GM20000 (cell line): ENCODE results near the gene MED12L.

ENCODE experiments used
- DNase-seq: peaks from one replicate; pipeline ENCODE4 v3.0.0; 2012; ENCODE audit warnings: low spot score
- TF ChIP-seq, protein P1 (sequence below): IDR thresholded peaks from 2 replicates; pipeline ENCODE4 v1.5.1; 2012; ENCODE audit warnings: mild to moderate bottlenecking, control low read depth; ENCODE audit errors: extremely low read depth, missing control alignments

Gene MED12L

DNA sequence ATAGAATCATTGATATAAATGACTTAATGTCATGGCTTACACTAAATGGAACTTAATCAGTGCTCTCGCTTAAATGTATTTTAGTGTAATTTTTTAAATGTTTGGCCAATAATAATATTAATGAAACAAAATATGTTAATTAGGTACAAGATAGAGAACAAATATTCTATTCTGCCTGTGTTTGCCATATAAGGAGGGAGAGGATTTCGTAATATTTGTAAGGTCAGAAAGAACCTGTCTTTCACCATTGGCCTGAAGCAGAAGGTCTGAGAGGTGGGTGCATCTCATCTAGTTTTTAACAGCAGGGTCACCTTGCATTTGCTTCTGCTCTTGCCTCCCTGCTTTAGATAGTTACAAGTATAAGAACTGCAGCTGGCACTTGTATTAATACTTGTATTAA lies 228.7 kb downstream of the MED12L start:
- no peak for DNase-seq
- TF ChIP-seq, protein P1, sequence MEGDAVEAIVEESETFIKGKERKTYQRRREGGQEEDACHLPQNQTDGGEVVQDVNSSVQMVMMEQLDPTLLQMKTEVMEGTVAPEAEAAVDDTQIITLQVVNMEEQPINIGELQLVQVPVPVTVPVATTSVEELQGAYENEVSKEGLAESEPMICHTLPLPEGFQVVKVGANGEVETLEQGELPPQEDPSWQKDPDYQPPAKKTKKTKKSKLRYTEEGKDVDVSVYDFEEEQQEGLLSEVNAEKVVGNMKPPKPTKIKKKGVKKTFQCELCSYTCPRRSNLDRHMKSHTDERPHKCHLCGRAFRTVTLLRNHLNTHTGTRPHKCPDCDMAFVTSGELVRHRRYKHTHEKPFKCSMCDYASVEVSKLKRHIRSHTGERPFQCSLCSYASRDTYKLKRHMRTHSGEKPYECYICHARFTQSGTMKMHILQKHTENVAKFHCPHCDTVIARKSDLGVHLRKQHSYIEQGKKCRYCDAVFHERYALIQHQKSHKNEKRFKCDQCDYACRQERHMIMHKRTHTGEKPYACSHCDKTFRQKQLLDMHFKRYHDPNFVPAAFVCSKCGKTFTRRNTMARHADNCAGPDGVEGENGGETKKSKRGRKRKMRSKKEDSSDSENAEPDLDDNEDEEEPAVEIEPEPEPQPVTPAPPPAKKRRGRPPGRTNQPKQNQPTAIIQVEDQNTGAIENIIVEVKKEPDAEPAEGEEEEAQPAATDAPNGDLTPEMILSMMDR = no peak

DNA sequence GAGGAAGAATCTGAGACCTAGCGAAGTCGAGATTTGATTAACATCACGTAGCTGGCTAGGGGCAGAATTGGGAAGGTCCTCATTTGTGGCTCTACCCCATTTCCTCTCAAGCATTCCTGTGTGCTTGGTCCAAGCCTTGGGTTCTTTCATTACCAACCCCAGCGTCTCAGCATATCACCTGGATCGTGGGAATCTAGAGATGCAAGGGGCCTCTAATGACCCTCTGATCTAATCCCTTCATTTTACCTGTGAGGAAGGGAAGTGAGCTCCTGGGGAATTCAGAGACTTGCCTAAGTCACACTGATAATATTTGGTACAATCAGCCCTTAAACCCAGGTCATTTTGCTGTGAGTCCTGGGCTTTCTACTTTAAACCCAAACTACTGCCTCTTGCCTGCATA lies 229.1 kb downstream of the MED12L start:
- no peak for DNase-seq

DNA sequence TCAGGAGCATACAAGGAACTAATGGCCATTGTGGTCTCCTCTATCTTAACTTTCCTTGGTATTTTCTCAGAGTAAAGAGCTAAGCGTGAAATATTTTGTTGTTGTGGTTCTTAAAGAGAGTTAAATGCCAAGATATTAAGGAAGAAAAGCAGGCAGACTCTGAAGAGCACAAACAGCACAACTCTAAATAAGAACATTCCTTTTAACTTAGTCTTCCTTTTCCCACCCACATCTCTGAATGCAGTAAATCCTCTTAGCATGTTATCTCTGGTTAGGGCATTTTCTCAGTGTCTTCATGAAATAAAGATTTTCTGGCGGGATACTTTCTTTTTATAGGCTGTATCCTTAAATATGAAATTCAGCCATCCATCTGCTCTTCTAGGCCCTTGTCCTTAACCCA lies 229.7 kb downstream of the MED12L start:
- TF ChIP-seq, protein P1 = no peak
- no peak for DNase-seq

More for the DNA sequence above, 229.1 kb downstream of the MED12L start:
- TF ChIP-seq, protein P1 = no peak

DNA sequence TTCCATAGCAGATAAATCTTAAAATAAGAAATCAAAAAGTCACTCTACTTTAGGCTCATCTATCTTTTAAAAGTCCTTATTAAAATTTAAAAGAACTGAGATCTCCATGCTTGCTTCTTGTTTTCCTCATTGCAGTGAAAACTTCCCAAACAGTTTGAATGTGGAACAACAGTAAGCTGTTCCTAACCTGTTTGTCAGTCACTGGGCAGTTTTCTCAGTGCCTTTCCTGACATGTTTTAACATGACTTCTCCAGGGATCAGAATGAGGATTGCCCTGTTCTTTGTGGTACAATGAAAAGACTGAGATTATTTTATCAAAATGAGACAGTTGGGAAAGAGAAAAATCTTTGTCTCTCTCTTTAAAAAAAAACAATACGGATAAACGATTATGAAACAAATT lies 230.4 kb downstream of the MED12L start:
- no peak for DNase-seq
- TF ChIP-seq, protein P1 = no peak

DNA sequence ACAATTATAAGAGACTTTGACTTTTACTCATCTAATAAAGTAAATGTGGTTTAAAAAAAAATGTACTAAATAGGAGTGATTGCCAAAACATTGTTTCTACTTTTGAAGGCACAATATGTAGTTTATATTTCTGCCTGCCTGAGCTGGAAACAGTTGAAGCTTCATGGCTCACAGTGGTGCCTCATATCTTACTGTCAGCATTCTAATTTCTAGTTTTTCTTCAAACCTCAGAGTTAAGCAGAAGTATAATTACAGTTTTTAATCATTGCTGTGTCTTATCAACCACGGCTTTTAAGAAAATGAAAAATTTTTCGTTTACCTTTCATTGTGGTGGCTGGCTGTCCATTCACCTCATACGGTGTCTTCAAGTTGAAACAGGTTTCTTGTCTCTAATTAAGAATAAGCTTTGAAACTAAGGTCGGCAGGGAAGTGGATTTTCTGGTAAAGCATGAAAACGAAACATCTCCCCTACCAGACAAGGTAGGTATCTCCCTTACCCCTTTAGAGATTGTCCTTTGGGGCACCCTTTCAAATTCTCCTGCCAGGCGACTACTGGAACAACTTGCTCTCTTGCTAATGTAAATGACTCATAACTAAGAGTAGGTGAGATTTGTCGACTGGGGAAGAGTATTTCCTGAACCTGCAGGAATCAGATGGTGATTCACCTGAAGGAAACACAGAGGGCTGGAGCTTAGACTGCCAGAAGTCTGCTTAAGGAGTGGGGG lies 231.0 kb downstream of the MED12L start, which contains the start of gene GPR87:
Gene GPR87, minus strand, starts transcription at position 554 of the 725 bp plus-strand sequence. CDS start 16,720 bp downstream, outside the sequence.
- TF ChIP-seq, protein P1 = no peak
- DNase-seq = no peak

DNA sequence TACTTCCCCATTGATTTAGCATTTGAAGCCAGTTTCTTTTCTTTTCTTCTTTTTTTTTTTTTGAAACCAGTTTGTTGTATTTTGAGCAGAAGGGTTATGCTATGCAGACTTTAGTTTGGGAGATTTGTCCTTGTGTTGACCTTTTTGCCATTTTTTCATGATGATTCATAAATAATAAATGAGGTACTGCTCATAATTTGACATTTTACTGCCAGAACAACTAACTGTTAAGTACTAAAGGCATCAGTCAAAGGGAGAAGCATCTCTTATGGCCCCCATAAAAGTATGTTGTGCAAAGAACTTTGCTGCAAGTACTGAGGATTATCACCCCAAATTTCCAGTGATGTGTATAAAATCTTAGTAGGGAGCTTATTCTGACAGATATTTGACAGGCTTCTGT lies 232.8 kb downstream of the MED12L start:
- no peak for DNase-seq
- TF ChIP-seq, protein P1 = no peak

DNA sequence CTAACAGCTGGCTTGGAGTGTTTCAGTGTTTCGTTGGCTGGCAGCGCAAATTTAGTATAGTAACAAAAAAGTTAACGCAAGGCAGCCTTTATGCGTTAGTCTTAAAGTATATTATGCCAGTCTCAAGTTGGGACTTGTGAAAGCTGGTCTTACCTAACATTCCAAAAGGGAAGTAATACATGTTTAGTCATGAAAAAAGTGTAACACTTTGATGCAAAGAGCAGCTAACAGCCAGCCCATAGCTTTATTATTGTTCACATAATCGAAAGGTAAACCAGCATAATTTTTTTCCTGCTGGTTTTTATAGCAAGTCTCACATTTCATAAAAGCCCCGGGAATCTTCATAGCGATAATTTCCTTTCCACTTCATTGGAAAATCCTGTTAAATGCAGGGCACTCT lies 233.5 kb downstream of the MED12L start:
- TF ChIP-seq, protein P1 = no peak
- no peak for DNase-seq
